Cerebellar cortex (tissue), 1 donor: ENCODE data around the gene CMTM1.
"Not testable (repeated sequence)": the region's sequence is repeated elsewhere in the genome, so short reads cannot be mapped to it uniquely, and the experiment has no call there.

Experiments
- DNase-seq: peaks from one replicate; pipeline ENCODE4 v3.0.0-alpha.2; 2015; ENCODE audit warnings: low spot score

Gene CMTM1

DNA sequence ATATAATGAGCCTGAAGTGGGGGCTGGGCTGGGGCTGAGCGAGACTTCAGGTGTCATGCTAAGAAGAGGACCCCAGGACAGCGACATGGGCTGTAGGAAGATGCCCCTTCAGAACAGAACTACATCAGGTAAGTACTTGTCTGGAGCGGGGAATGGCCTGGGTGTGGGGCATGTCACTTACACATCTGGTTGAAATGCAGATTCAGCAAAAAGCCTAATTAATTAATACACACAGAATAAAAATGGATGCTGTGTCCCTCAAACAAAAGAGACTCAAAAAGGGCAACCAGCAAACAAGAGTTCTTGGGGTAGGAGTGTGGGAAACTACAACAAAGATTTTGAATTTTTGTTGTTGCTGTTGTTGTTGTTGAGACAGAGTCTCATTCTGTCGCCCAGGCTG, 24.8 kb downstream of the CMTM1 start:
- no peak for DNase-seq

DNA sequence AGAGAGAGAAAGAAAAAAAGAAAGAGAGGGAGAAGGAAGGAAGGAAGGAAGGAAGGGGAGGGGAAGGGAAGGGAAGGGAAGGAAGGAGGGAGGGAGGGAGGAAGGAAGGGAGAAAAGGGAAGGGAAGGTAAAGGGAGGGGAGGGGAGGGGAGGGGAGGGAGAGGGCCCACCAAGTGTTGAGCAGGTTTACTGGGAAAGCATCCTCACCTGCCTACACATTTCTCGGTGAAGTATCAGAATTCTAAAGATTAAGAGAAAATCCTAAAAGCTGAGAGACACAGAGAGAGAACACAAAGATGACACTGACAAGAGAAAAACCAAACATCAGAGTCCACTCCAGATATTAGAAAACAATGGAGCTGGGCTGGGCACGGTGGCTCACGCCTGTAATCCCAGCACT, 26.0 kb downstream of the CMTM1 start:
- no peak for DNase-seq

DNA sequence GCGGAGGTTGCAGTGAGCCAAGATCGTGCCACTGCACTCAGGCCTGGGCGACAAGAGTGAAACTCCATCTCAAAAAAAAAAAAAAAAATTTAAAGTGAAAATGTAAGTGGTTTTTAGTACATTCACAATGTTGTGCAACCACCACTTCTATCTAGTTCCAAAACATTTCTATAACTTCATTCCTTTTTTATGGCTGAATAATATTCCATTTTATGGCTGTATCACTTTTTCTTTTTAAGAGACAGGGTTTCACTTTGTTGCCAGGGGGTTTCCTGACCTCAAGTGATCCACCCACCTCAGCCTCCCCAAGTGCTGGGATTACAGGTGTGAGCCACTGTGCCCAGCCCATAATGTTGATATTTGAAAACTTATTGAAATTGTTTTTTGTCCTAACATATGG, 26.6 kb downstream of the CMTM1 start:
- DNase-seq, result no peak

DNA sequence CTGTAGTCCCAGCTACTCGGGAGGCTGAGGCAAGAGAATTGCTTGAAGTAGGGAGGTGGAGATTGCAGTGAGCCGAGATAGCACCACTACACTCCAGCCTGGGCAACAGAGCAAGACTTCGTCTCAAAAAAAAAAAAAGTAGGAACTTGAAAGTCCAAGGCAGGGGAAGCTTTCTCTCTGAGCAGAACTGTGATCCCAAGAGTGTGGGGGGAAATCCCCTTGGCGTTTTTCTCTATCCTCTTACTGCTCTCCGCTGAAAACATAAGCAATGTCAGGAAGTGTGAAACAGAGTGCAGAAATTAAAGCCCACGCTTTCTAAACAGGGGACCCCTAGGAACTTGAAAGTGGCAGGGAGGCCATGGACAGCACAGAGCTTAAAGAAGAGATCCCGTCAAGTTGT, 28.5 kb downstream of the CMTM1 start:
- DNase-seq, result no peak

DNA sequence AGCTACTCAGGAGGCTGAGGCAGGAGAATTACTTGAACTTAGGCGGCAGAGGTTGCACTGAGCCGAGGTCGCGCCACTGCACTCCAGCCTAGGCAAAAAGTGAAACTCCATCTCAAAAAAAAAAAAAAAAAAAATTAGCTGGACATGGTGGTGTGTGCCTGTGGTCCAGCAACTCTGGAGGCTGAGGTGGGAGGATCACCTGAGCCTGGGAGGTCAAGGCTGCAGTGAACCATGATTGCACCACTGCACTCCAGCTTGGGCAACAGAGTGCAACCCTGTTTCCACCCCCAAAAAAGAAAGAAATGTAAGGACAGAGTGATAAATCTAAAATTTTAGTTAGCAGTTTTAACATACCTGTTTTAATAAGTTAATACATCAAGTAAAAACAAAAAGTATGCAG, 30.3 kb downstream of the CMTM1 start:
- DNase-seq, result not testable (repeated sequence)

DNA sequence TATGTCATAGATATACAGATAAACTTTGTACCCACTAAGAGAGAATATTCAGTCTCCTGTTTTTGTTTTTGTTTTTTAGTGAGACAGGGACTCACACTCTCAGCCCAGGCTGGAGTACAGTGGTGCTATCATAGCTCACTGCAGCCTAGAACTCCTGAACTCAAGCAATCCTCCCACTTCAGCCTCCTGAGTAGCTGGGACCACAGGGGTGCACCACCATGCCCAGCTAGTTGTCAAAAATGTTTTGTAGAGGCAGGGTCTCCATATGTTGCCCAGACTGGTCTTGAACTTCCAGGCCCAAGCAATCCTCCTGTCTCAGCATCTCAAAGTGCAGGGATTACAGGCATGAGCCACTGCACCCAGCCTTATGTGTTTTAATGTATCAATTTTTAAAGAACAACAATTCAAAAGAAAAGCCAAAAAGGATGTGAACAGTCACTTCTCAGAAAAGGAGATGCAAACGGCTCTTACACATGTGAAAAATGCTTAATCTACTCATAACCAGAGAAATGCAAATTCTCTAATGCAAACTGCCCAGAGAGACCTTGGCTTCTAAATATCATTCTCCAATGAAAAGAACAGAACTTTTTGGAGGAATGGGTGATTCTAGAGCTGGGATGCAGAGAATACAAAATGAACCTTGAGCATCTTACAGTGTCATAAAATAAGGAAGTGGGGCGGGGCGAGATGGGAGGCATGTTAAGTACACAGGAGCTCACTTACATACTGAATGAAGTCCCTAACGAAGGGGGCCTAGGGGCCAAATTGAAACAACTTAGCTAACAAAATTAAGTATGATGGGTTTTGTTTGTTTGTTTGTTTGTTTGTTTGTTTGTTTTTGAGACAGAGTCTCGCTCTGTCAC, 31.0 kb downstream of the CMTM1 start:
- DNase-seq, result no peak

DNA sequence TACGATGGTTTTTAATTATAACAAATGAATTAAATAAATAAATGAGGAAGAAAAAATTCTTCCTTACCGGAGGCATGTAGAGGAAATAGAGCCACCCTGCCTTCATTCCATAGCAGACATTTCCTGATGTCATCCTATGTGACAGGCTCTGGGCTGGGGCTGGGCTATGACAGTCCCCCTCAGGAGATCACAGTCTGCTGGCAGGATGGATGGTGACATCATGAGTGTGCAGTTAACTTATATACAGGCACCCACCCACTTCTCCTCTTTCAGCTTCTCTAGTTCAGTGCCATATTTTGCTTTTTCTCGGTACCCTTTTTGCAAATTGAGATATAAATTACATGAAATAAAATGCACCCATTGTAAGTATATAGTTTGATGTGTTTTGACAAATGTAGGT, 31.9 kb downstream of the CMTM1 start:
- DNase-seq, result no peak

DNA sequence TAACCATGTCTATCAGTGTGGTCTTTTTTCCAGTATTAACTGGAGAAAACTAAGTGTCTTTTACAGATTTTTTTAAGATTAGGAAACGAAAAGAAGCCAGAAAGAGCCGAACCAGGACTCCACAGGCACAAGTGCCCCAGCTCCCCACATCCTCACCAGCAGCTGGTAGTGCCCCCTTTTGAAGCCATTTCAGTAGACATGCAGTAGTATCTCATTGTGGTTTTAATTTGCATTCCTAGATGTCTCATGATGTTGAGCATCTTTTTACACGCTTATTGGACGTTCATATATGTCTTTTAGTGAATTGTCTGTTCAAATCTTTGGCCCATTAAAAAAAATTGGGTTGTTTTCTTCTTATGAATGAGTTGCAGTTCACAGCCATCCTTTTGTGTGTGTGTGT, 33.5 kb downstream of the CMTM1 start:
- DNase-seq, result no peak

DNA sequence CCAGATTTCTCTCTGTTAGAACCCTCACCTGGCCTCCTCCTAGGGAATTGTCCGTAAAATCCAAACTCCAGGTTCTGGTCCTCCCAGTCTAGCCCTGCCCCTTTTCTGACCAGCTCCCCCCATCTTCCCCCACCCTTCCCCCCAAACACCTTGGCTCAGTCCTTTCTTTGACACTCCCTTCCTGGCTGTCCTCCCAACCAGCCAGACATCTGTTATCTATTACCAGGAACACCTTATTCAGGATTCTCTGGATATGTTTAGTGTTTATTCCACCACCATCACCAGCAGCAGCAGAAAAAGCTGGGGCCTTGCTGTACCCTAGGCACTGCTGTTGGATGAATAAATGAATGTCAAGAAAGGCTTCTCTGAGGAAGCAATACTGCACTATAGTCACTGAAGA, 34.2 kb downstream of the CMTM1 start:
- no peak for DNase-seq

DNA sequence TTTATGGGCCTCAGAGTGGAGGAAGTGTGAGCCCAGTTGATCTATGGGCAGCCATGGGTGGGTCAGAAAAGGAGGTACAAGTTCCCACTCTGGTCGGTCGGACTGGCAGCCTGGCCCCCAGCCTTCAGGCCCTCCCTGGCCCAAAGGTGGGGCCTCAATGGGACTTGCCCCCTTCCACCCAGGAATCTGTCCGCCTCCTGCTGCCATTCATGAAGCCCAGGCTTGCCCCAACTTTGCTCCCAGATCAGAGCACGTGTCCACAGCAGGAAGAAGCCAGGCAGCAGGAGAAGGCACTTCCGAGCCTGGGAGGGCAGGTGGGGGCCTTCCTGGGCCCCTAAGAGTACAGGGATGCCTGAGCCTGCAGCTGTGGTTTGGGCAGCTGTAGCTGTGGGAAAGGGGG, 35.2 kb downstream of the CMTM1 start:
- no peak for DNase-seq

DNA sequence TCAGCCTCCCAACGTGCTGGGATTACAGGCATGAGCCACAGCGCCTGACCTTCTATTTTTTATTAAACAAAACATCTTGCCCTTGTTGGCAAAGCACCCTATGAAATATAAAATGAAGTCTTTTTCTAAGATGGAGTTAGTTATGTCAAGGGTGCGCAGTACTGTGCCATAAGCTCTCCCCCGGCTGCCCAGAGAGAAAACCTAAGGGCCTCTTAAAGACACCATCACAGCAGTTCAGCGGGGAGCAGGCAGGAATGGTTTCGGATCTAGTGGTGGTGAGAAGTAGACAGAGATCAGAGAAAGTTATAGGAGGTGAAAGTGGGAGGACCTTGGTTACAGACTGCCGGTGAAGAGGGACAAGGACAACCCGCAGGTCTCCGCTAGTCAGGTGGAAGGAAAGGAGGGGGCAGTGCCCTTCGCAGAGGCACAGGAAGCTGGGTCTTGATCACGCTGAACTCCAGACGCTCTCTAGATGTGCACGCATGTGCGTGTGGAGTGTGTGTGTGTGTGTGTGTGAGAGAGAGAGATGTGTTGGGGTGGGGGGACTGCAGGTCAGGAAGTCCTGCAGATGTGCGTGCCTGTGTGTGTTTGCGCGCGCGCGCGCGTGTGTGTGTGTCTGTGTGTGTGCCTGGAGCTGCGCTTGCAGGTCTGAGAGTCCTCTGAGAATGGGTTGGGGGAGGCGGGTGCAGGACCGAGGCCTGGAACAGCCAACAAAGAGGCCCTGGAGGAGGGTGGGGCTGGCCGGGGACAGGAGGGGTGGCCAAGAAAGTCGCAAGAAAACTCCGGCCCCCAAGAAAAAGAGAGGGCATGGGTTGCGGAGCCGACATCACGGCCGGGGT, 37.5 kb downstream of the CMTM1 start:
- no peak for DNase-seq

DNA sequence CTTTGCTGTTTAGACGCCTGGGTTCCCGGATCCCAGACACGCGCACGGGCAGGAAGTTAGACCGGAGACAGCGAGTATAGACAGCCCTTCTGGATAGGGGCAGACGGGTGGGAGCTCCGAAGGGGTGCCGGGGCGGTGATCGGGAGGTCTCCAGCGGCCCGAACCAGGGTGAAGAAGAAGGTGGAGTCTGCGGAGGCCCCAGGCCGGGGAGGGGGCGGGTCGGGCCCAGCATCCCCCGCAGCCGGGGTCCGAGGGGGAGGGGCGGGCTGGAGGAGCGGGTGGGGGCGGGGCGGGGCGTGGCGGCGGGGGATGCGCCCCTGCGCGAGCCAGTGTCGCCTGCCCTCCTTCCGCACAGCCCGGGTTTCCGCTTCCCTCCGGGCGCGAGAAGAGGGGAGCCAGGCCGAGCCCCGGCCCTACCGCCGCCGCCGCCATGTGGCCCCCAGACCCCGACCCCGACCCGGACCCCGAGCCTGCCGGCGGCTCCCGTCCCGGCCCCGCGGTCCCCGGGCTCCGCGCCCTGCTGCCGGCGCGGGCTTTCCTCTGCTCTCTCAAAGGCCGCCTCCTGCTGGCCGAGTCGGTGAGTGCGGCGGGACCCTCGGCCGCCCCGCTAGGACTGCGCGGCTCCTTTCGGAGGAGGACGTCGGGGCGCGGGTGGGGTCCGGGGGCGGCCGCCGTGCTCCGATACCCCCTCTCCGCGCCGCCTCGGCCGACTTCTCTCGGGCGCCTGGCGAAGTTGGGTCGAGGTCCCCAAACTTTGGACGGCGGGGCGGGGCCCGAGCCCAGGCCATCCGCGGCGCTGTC, 38.3 kb downstream of the CMTM1 start, which contains the start of gene CMTM3:
Gene CMTM3, plus strand, starts transcription at position 329 of the 801 bp plus-strand sequence. Its CDS starts 102 bp downstream, at position 431.
- DNase-seq, result peak; percentile 56

DNA sequence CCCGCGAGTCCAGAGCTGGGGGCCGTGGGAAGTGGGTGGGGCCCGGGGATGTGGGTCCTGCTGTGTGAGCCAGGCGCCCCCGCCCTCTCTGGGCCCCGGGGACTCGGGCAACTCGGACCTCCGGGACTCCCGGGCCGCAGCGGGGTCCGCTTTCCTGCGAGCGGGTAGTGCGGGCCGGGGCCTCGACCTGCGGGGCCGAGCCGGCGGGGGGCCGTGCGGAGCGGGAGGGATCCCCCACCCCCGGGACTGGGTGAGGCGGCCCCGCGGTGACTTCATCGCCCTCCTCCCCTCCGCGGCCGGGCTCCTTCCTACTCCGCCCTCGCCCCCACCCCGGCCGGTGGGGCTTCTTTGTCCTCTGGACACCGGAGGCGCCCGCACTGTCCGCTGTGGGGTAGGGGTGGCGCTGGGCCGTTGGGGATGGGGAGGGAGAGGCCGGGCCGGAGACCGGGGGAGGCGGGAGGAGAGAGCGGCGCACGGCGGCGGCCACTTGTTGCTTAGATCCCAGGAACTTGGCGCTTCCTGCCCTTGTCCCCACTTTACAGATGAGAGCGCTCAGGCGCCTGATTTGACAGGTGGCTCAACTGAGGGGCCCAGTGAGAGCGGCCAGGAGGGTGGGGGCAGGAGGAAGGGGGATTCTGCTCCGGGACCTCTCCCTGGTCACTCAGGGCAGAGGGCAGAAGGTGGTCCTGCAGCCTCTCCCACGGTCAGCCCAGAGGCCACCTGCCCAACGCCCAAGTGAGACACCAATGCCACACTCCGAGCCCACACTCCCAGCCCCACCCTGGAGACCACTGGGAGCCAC, 39.1 kb downstream of the CMTM1 start:
- no peak for DNase-seq

DNA sequence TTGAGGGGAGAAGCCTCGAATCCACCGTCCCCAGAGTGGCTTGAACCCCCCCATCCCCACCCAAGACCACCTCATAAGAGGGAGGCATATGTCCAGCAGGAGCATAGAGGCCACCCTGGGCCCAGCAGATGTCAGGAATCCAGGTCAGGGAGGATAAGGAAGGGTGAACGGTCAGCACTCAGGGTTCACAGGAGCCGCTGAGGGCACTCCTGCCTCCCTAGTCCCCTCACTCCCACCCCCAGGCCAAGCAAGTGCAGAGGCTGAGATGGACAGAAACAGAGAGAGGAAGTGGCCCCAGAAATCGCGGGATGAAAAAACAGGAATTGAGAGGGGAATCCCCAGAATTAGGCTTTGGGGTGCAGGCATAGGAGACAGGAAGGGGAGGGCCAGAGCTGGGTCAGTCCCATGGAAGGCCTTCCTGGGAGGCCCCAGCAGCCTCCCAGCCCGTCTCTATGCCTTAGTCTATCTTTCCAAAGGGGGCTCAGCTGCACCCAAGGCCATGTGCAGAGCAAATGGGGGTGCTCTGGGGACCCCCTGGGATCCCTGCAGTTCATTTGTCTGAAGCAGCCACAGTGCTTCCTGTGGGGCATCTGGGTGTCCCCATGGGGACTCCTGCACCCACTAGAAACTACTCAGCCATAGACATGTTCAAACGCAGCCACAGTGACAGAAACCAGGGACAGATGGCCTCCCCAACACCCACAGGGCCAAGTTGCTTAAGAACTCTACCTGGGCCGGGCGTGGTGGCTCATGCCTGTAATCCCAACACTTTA, 39.9 kb downstream of the CMTM1 start:
- no peak for DNase-seq

DNA sequence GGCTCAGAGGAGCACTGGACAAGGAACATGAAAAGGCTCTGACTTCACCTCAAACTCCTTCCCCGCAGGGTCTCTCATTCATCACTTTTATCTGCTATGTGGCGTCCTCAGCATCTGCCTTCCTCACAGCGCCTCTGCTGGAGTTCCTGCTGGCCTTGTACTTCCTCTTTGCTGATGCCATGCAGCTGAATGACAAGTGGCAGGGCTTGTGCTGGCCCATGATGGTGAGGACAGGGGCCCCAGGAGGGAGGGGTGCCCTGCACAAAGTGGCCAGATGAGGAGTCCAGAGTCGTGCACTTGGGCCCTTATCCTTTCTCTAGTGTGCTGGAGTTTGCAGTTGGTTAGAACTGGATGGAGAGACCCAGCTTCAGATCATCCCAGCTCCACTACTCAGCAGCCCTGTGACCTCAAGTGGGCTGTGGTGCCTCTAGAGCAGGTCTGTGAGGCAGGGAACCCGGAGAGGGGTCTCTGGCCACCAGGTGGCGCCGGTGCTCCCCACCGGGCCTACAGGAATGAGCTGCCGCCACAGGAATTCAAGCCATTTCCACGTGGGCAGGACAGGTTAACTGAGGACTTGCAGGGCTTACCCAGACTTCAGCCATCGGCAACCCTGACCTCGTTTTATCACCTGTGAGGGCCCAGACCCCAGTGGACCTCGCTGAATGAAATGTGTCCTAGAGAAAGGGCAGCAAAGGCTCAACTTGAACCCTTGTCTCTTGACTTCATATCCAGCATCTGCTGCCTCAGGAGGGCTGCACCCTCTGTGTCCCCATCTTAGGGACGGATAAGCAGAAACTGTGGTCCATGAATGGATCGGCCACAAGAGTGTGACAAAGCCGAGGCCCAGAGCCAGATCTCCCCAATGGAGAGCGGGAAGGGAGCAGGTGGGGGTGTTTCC, 42.3 kb downstream of the CMTM1 start:
- peak; percentile 87 for DNase-seq

DNA sequence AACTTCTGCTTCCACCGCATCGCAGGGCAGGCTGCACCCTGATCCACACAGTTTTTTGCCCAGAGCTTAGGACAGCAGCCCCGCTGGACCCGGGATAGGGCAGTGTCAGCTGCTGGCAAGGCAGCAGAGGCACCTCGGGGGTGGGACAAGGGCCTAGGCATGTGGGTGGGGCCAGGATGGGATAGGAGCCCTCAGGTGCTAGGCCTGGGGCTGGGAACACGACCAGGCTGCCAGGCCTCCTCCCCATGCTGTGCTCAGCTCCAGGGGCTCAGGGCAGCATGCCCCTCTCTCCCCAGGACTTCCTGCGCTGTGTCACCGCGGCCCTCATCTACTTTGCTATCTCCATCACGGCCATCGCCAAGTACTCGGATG, 42.9 kb downstream of the CMTM1 start:
- DNase-seq, result no peak

DNA sequence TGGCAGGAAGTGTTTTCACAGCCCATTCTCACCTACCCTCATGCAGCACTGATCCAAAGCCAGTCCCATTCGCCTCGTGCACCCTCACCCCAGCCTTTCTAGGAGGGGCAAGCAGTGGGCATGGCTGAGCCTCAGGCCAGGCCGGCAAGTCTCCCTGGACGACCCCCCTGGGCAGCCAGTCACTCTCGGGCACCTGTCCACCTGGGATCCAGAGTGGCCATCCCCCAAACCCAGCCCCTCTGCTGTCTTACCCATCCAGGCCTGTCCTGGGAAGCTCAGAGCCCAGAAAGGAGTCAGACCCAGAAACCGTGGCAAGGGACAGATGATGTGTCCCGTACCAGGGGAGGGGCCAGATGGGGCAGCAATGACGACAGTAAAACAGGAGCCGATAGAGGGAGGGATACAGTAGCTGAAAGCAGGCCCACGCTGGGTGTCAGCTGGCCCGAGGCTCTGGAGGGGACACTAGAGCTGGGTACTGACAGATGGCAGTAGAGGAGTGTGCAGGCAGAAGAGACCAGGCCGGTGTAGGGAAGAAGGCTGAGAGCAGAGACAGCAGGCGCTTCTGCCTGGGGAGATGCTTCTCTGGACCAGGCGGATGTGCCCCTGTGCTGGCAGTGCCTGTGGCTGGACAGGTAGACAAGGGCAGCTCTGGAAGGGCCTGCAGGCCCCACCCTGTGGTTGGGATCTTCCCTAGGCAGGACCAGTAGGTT, 44.0 kb downstream of the CMTM1 start:
- peak; percentile 59 for DNase-seq

DNA sequence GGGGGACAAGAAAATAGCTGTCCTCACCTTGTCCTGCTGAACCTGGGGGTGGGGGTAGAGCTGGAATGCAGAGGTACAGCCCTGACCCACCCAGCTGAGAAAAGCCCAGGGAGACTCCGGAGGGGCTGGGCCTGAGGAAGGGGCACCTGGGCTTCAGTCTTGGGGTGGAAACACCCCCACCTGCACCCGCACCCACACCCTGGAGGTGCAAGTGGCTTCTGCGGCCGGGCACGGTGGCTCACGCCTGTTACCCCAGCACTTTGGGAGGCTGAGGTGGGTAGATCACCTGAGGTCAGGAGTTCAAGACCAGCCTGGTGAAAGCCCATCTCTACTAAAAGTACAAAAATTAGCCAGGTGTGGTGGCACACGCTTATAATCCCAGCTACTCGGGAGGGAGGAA, 45.7 kb downstream of the CMTM1 start:
- DNase-seq, result not testable (repeated sequence)

DNA sequence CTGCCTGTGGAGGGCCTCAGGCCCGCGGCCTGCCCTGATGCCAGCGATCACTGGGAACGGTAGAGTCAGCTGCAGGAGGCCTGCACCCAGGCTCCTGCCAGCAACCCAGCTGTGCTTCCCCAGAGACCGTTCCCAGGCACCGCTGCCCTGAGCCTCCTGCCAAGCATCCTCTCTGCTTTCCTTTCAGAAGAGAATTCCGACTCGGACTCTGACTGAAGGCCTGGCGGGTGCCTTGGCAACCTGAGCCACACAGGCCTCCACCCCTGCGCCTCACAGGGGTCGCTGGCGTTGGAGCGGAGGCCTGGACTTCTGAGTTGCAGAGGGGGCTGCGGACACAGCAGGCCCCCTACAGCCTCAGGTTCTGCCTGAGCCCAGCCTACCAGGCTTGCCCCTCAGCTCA, 46.2 kb downstream of the CMTM1 start:
- DNase-seq, result no peak
